Activated B cell treated with CpG ODN at 0.5 μM for 24 hours (primary cell): ENCODE results near the gene TNFRSF1A. TPM values are rescaled to one million over a fixed set of nuclear protein-coding genes. Genes with fewer than 3 reads are reported as not detected.

Experiments
- ATAC-seq: fragments of 200-7000 bp; cut with Tn5 transposase; one replicate; pipeline ENCODE4 v1.10.0; 2021; ENCODE audit warnings: low read depth, mild to moderate bottlenecking, moderate library complexity
- CTCF ChIA-PET: fragments of 350-600 bp; sonication (Branson Sonifier 250); formaldehyde crosslinking; loops from one replicate; lab custom pipeline; 2021; ENCODE audit warnings: antibody characterized with exemption; lab: Charles Lee
- POLR2A ChIA-PET: fragments of 350-600 bp; sonication (Branson Sonifier 250); formaldehyde crosslinking; loops from one replicate; lab custom pipeline; 2021; ENCODE audit warnings: antibody characterized with exemption; lab: Charles Lee
- DNase-seq: peaks from one replicate; pipeline ENCODE4 v3.0.0; 2022
- H3K27ac Mint-ChIP-seq: one replicate; pipeline ENCODE4 v1.8.0; 2020; ENCODE audit warnings: mixed read lengths
- H3K27me3 Mint-ChIP-seq: one replicate; pipeline ENCODE4 v1.8.0; 2021; ENCODE audit warnings: mixed read lengths
- H3K36me3 Mint-ChIP-seq: one replicate; pipeline ENCODE4 v1.8.0; 2021; ENCODE audit warnings: low read depth, mixed read lengths
- H3K4me1 Mint-ChIP-seq: one replicate; pipeline ENCODE4 v1.8.0; 2021; ENCODE audit warnings: mixed read lengths
- H3K4me3 Mint-ChIP-seq: one replicate; pipeline ENCODE4 v1.8.0; 2020; ENCODE audit warnings: mild to moderate bottlenecking, mixed read lengths
- H3K9me3 Mint-ChIP-seq: one replicate; pipeline ENCODE4 v1.8.0; 2020; ENCODE audit warnings: mixed read lengths
- intact Hi-C: fragments of 100-400 bp; cut with micrococcal nuclease; formaldehyde crosslinking; loops from one replicate; pipeline ENCODE4 v1.15.1; 2024
- total RNA-seq: library from RNA; stranded (reverse); gene quantifications from 2 replicates; pipeline ENCODE4 v1.2.3, GENCODE V29; 2022
- TF ChIP-seq, protein P1 (sequence below): fragments of 200-600 bp; IDR thresholded peaks from one replicate; pipeline ENCODE4 v1.8.0; 2022; ENCODE audit warnings: antibody characterized with exemption, mild to moderate bottlenecking

The TNFRSF1A gene
- total RNA-seq, 1 donor from 2014 or later: not detected

GRCh38 chr12:6306599-6307220, 35.2 kb downstream of the TNFRSF1A start:
- TF ChIP-seq, protein P1, sequence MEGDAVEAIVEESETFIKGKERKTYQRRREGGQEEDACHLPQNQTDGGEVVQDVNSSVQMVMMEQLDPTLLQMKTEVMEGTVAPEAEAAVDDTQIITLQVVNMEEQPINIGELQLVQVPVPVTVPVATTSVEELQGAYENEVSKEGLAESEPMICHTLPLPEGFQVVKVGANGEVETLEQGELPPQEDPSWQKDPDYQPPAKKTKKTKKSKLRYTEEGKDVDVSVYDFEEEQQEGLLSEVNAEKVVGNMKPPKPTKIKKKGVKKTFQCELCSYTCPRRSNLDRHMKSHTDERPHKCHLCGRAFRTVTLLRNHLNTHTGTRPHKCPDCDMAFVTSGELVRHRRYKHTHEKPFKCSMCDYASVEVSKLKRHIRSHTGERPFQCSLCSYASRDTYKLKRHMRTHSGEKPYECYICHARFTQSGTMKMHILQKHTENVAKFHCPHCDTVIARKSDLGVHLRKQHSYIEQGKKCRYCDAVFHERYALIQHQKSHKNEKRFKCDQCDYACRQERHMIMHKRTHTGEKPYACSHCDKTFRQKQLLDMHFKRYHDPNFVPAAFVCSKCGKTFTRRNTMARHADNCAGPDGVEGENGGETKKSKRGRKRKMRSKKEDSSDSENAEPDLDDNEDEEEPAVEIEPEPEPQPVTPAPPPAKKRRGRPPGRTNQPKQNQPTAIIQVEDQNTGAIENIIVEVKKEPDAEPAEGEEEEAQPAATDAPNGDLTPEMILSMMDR: no peak

GRCh38 chr12:6306151-6306550, 35.7 kb downstream of the TNFRSF1A start:
- POLR2A ChIA-PET: no interaction called here
- H3K9me3 Mint-ChIP-seq: no peaks in the 10 kb centered on the region
- no peak for DNase-seq
- ATAC-seq: no peak
- H3K27me3 Mint-ChIP-seq: peaks cover 54% of the 10 kb centered on the region
- TF ChIP-seq, protein P1: no peak
- no peak overlapping the region for H3K4me3 Mint-ChIP-seq
- H3K27ac Mint-ChIP-seq: no peak overlapping the region
- CTCF ChIA-PET: no interaction called here
- H3K4me1 Mint-ChIP-seq: no peaks in the 10 kb centered on the region
- H3K36me3 Mint-ChIP-seq: no peaks in the 10 kb centered on the region
- intact Hi-C loops: no loop called here

More at GRCh38 chr12:6306599-6307220, 35.2 kb downstream of the TNFRSF1A start:
- no peak for ATAC-seq
- Mint-ChIP-seq H3K4me1 (no peaks in the 10 kb centered on the region), H3K36me3 (no peaks in the 10 kb centered on the region), H3K4me3 (no peak overlapping the region), H3K27ac (no peak overlapping the region), H3K9me3 (no peaks in the 10 kb centered on the region), H3K27me3 (peaks cover 55% of the 10 kb centered on the region)
- POLR2A ChIA-PET: no interaction called here
- intact Hi-C loops: no loop called here
- CTCF ChIA-PET: no interaction called here
- DNase-seq: no peak

DNA sequence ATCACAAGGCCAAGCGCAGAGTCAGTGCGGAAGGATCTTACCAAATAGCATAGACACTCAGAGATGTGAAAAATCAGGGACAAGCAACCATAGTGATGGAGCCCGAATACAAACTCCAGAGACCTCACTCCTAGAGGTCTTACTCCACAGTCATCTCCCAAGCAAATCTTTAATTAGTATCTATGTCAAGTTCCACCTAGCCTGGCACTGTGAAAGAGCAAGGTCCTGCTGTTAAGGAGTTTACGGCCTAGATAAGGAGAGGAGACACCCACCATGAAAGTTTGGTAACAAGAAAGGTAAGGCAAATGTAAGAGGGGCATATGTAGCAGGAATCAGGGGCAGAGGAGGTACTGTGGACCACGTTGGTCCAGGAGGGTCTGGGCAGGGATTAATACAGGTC, 38.8 kb downstream of the TNFRSF1A start:
- peaks cover 52% of the 10 kb centered on the region for H3K27me3 Mint-ChIP-seq
- no peak overlapping the region for H3K4me3 Mint-ChIP-seq
- DNase-seq (no peak), ATAC-seq (no peak)
- H3K9me3 Mint-ChIP-seq: no peaks in the 10 kb centered on the region
- H3K36me3 Mint-ChIP-seq: no peaks in the 10 kb centered on the region
- TF ChIP-seq, protein P1: no peak
- no peak overlapping the region for H3K27ac Mint-ChIP-seq
- intact Hi-C loops: no loop called here
- ChIA-PET POLR2A (no interaction called here), CTCF (no interaction called here)
- peaks cover 16% of the 10 kb centered on the region for H3K4me1 Mint-ChIP-seq

GRCh38 chr12:6302621-6303020, 39.3 kb downstream of the TNFRSF1A start:
- no peaks in the 10 kb centered on the region for H3K9me3 Mint-ChIP-seq
- no peak overlapping the region for H3K27ac Mint-ChIP-seq
- ChIA-PET CTCF (interaction anchor here (1.2 kb wide), 1 partner anchor 23 kb away, joined by 3 read pairs; no protein-coding TSS in a partner anchor), POLR2A (no interaction called here)
- peaks cover 16% of the 10 kb centered on the region for H3K4me1 Mint-ChIP-seq
- TF ChIP-seq, protein P1: no peak
- H3K27me3 Mint-ChIP-seq: peaks cover 51% of the 10 kb centered on the region
- intact Hi-C loops: no loop called here
- ATAC-seq (no peak), DNase-seq (no peak)
- no peak overlapping the region for H3K4me3 Mint-ChIP-seq
- H3K36me3 Mint-ChIP-seq: no peaks in the 10 kb centered on the region

GRCh38 chr12:6301721-6302120, 40.2 kb downstream of the TNFRSF1A start:
- ChIA-PET POLR2A (interaction anchor here (0.7 kb wide), 1 partner anchor 24 kb away, joined by 5 read pairs; no protein-coding TSS in a partner anchor), CTCF (interaction anchor here (1.2 kb wide), 1 partner anchor 23 kb away, joined by 3 read pairs; no protein-coding TSS in a partner anchor)
- no peaks in the 10 kb centered on the region for H3K36me3 Mint-ChIP-seq

More at GRCh38 chr12:6301721-6302120, 40.2 kb downstream of the TNFRSF1A start:
- no peak overlapping the region for H3K4me3 Mint-ChIP-seq
- peaks cover 16% of the 10 kb centered on the region for H3K4me1 Mint-ChIP-seq
- intact Hi-C loops: no loop called here
- H3K9me3 Mint-ChIP-seq: no peaks in the 10 kb centered on the region
- ATAC-seq (no peak), DNase-seq (no peak)
- no peak overlapping the region for H3K27ac Mint-ChIP-seq
- H3K27me3 Mint-ChIP-seq: peaks cover 52% of the 10 kb centered on the region
- TF ChIP-seq, protein P1: no peak
